HG03097 (cell line): ENCODE results near the gene PBX4.
"Not testable (repeated sequence)": the region's sequence is repeated elsewhere in the genome, so short reads cannot be mapped to it uniquely, and the experiment has no call there.

ENCODE experiments used
- ATAC-seq: cut with Tn5 transposase; IDR thresholded peaks from one replicate; pipeline ENCODE4 v1.9.1; 2021; ENCODE audit not compliant: unreplicated experiment, low FRiP score

The PBX4 gene, protein sequence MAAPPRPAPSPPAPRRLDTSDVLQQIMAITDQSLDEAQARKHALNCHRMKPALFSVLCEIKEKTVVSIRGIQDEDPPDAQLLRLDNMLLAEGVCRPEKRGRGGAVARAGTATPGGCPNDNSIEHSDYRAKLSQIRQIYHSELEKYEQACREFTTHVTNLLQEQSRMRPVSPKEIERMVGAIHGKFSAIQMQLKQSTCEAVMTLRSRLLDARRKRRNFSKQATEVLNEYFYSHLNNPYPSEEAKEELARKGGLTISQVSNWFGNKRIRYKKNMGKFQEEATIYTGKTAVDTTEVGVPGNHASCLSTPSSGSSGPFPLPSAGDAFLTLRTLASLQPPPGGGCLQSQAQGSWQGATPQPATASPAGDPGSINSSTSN

DNA sequence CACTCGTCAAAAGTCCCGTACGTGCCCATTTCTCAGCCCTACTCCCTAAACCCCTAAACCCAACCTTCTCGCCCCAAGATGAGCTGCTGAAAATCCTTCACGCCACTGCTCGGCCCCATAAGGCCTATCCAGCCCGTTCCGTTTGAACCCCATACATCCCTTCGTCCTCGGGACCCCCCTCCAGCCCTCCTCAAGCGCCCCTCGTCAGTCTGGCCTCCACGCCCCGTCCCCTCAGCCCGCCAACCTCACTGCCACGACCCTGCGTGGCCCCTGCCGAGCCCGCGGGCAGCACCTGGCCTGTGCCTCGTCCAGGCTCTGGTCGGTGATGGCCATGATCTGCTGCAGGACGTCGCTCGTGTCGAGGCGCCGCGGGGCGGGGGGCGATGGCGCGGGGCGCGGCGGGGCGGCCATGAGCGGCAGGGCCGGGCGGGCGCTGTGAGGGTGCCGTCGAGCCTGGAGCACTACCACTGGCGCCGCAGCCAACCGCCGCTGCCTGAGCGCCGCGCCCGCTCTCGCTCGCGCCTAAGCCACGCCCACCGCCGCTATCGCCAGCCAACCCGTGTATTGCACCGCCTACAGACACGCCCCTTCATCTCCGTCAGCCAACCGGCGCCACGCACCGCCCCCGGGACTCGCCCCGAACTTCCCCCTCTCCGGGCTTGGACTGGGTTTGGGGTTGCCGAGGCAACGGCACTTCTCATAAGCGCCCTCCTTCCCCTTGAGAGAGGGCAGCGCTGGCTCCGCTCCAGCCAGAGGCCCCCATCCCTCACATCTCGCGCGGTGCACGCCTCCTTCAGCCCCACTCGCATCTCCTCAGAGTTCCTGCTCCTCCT, at the start of gene PBX4:
TSS of gene PBX4 (minus strand) at position 469 of the 833 bp plus-strand sequence. CDS start at position 411, 58 bp downstream.
- ATAC-seq: peak; percentile 96

DNA sequence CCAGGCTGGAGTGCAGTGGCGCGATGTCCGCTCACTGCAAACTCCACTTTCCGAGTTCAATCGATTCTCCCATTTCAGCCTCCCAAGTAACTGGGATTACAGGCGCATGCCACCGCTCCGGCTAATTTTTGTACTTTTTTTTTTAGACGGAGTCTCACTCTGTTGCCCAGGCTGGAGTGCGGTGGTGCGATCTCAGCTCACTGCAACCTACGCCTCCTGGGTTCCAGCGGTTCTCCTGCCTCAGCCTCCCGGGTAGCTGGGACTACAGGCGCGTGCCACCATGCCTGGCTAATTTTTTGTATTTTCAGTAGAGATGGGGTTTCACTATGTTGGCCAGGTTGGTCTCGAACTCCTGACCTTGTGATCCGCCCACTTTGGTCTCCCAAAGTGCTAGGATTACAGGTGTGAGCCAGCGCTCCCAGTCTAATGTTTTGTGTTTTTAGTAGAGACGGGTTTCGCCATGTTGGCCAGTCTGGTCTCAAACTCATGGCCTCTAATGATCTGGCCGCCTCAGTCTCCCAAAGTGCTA, 47.0 kb upstream of the PBX4 start:
- not testable (repeated sequence) for ATAC-seq

DNA sequence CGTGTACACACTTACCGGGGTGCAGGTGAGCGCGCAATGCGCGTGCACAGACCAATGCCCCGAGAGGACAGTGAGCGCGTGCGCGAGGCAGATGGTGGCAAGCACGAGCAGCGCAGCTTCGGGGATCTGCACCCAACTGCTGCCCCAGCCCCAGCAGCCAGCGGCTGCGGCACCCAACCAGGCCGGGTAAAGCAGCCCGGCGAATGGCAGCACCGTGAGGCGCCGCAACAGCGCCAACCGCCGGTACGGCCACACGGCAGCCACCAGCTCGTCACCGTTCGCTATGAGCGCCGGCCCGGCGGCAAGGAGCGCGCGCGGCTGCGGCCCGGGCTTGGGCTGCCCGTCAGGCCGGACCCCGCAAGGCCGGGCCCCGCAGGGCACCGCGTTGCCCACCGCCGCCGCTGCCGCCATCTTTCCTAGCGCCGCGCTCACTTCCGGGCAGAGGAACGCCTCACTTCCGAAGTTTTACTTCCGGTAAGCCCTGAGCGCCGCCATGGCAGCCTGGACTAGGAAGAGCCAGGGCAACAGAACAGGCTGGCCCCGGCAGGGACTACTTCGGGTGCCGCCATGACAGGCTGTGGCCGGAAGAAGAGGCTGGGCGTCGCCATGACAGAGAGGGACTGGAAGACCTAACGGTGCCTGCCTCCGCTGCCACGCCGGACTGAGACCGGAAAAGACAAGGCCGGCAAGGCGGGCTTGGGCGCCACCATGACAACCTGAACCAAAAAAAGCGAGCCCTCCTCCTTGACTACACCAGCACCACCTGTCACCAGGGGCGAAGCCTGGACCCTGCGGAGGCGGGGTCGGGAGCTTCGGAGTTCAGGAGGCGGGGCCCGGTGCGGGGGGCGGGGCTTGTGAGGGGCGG, 45.0 kb upstream of the PBX4 start, which contains the start of gene ATP13A1:
TSS of gene ATP13A1 (minus strand) at position 421 of the 865 bp plus-strand sequence. CDS start at position 411, 10 bp downstream.
- ATAC-seq: peak; percentile 62

DNA sequence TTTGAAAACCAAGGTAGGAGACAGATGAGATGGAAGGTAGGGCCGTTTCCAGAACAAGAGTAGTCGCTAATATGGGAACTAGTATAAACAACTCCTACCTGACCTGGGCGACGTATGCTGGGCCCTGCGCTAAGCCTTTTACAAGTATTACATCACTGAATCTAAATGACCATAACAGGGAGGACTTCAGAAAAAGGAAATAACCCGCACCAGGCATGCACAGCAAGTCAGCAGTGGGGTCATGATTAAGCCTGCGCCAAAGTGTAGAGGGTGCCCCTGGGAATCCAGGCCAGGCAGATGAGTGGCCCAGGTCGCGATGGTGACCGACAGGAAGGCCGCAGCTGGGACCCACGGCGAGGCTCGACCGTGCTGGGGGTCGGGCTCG, 44.4 kb upstream of the PBX4 start:
- ATAC-seq: no peak

DNA sequence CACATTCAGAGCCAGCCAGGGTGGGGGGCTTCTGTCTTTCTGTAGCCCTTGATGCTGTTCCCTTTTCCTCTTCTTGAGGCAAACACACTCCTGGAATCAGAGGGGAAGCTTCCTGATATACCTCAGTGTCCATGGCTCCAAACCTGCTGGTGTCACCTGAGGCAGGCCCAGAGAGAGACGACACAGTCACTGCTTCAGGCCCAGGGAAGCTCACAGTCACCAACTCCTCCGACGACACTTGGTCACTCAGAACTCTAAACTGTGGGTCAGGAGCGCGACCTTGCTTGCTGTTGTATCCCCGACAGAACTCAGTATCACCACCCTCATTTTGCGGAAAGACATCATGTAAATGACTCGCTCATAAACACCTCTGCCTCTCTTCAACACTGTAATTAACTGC, 43.9 kb upstream of the PBX4 start:
- ATAC-seq: no peak

DNA sequence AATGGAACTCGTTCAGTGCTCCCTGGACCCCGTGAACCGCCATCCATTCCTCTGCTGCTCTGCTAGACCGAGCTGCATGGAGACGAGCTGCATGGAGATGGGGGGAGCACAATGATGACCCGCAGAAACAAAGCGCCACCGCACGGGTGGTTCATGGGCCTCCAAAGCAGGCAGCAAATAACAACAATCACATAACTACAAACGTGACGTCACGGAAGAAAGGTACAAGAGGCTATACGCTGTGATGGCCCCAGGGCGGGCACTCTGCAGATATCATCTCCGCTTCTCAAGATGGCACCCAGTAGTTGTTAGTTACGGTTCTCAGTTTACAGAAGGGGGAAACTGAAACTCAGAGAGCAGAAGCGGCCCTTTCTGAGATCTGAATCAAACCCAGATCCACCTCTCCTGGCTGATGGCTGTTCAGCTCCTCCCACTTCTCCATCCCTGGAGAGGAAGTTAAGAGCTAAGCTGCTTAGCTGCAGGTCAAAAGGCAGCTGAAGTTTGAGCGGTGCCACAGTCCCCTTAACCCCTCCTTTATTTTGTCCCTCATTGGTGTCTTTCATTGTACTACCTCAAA, 43.3 kb upstream of the PBX4 start:
- peak; percentile 25 for ATAC-seq

DNA sequence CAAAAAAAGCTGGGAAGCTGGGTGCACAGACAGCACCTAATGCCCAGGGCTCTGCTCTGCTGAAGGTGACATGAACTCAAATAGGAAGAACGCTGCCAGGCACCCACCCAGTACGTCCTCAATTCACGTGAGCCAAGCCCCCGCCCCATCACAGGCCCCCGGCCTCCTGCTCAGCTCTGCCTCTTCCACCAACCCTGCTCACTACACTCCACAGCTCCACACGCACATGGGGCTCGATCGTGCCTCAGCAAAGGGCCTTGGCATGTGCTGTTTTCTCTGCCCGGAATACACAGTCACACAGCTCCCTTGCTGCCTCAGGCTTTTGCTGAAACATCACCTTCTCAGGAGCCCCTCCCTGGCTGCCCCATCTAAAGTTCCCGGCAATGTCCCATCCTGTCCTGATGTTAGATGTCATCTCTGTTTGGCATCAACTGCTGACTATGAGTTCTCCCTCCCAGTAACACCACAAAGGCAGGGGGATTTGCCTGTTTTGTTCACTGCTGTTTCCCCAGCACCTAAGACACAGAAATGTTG, 42.7 kb upstream of the PBX4 start:
- no peak for ATAC-seq

DNA sequence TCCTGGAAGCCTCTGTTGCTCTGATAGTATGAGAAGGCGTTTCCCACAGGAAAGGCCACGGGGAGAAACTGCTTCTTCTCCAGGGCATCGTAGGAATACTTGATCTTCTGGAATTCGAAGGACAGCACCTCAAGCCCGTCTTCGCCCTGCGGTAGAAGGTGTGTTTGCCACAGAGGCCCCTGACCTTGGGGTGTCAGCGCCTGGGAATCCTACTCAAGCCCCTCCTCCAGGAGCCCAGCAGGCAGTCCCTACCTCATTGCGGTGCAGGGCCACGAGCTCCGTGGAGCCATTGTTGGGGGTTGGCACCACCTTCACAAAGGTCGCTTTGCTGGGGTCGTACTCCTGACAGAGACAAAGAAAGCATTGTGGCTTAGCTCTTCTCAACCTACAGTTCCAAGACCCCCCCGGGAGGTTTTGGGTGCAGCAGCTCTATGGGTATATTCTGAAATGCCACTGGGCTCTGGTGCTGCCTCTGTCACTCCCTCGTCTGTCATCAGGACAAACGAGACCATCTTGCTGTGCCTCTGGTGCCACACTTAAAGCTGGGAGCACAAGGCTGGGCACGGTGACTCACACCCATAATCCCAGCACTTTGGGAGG, 41.3 kb upstream of the PBX4 start:
- ATAC-seq: no peak

DNA sequence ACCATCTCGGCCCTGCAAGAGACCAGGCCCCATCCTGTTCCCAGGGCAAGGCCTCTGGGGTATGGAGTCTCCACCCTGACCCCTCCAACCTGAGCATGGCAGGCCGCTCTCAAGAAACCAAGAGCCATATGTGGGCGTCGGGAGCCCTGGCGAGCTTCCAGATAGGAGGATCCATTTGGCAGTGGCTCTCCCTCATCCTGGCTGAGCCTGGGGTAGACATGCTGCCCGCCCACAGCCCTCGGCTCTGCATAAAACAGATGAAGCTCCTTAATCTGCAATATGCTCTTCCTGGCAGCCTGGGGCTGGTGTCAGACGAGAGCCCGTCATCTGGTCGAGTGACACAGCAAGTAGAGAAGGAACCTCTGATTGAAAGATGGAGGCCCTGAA, 38.9 kb upstream of the PBX4 start:
- no peak for ATAC-seq

DNA sequence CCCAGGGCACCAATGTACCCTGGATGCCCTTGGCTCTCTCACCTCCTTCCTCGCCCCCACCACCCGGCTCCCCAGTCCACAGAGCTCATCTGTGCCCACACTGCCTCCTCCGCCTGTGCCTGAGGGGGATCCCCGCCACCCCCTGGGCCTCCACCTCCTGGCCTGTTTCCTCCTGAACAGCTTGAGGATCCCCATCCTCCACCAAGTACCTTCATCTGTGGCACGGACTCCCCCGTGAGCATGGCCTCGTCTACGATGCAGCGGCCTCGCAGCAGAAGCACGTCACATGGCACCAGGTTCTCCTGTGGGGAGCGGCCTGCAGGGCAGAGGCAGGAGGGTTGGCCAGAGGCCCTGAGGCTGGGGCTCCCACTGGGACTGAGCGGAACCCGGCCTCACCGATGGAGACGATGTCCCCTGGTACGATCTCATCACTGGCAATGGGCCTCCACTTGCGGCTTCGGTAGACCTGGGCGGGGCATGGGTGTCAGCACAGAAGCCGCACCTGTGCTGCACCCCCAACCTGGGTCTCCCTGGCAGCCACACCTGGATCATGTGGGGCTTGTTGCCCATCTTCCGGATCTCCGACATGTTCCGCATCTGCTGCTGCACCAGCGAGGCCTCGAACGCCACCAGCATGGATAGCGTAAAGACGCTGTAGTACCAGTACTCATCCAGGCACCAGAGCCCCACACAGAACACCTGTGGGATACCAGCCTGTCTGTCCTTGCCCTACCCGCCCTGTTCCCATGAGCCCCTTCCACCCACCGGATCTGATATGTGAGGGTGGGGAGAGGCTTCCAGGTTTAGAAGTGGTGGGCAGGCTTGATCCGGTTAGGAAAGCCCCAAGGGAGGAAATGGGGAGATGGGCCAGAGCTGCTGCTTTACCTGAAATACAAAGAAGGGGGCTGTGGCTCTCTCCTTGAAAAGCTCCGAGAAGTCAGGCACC, 38.2 kb upstream of the PBX4 start:
- no peak for ATAC-seq

DNA sequence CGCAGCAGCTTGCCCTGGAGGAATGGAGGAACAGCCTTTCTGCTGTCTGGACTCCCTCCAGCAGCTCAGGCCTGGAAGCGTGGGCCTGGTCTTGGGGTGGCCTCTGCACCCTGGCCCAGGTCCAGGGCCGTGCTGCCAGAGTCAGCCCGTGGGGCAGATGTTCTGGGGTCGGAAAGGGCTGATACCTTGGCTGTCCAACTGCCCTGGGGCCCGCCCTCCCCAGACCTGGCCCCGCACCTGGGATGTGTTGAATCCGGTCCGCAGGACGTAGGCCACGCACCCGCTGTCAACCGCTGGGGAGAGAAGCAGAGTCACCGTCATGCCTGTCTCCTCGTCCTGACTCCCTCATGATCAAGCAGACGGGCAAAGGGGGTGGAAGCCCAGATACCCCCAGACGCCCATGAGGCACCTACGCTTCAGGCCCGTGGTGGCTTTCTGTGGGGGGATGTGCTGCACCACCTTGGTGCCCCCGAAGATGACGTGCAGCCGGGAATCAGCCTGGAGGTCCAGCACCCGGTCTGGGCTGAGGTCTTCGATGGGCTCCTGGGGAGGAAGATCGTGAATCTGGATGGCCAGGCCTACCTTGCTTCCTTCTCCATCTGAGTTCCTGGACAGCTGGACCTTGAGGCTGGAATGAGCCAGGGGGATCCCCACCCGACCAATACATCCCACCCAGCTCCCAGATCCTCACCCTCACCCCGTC, 37.3 kb upstream of the PBX4 start:
- ATAC-seq: no peak

DNA sequence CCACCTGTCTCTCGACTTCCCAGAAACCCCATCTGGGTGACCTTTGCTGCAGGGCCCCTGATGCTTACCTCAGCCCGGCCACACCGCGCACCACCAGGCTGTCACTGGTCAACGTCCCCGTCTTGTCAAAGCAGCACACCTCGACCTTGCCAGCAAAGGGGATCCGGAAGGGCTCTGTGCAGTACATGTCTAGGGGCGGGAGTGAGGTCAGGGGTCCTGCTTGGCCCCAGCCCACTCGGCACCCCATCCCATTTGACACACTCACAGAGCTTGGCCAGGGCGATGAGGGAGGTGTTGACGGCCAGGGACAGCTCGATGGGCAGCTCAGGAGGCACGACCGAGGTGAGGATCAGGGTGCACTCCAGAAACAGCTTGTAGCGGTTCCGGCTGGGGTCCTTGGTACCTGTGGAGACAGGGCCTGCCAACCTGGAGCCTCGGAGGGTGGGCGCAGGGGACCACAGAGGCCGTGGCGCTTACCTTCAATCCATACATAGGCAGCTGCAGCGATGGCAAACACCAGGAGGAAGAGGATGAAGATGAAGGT, 36.6 kb upstream of the PBX4 start:
- ATAC-seq: no peak

DNA sequence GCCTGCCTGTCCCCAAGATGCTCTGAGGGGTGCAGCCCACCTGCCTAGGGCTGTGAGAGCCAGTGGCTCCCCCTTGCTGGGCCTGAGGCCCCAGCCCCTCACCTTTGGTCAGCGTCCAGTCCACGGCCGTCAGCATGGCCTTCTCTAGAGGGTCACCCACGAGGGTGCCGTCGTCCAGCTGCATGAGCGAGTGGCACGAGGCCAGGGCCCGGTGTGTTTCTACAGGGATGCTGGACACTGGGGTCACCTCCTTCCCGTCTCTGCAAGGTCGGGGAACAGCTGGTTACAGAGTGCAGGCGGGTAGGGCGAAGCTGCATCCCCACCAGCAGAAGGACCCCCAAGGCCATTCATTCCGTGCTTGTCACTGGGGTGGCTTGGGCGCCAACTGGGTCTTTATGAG, 36.0 kb upstream of the PBX4 start:
- ATAC-seq: no peak

DNA sequence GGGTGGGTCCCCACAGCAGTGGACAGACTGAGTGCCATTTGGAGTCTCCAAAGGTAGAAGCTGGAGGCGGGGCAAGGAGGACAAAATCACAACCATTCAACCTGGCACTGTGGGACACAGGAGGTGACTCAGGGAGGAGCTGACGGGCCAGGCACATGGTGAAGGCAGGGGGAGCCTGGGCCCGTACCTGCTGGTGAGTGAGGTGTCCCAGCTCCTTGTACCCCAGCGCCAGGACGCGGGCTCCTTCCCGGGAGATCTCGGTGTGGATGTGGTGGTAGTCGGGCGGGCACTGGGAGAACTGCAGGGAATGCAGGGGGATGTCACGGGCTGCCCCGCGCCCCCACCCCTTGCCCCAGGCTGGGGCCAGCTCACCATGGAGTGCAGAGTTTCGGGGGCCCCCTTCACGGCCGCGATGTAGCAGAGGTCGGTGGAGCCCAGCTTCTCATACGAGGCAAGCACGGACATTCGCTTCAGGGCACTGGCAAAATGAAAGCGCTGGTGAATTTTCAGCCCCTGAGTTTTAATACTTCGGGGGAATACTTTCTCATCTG, 35.2 kb upstream of the PBX4 start:
- no peak for ATAC-seq

DNA sequence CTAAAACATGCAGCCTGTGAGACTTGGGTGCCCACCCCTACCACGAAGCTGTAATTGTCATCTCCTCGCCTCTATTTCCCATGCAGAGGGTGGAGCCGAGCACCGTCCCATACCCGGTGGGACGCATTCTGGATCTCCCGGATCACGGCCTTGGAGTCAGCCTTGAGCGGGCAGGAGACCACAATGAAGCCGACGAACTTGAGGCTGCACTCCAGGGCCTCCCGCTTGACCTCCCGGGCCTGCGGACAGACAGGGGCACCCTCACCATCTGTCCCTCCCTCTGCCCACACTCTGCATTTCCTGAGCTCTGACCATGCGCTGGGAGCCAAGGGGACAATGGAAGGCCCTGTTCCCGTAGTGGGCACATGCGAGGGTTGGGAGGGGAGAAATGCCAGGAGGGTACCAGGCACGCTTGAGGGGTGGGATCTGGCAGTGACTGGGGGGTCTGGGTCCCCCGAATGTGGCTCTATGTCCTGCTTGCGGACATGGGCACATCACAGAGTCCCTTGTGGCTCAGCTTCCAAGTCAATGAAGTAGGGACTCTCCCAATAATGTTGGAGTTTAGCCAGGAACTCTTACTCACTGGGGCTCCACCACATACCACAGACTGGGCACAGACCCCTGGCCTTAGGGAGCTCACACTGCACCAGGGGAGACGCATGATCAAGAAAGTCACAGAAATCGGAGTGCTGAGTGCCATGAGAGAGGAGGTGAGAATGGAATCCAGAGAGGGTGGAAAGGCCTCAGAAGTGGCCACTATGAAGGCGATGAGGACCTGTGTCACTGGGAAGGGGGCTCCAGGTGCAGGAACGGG, 34.2 kb upstream of the PBX4 start:
- no peak for ATAC-seq

DNA sequence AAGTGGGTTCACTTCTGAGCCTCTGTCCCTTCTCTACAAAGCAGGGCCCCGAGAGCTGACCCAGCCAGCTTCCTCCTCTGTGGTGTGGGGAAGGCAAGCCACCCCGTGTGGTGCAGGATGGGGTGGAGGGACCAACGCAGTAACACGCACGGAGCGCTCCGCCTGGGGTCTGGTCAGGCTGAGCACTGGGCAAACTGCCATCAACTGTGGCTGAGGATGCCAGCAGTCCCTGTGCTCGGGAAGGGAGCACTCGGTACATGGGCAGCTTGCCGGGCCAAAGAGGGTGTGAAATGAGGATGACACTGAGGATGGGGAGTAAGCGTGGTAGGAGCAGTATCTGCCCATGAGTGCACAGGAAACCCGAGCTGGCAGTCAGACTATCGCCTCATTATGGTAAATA, 32.6 kb upstream of the PBX4 start:
- ATAC-seq: no peak
